Inflammatory macrophage treated with lipopolysaccharide for 1 hour (primary cell): ENCODE results near the gene ARSI.
"Not testable (repeated sequence)": the region's sequence is repeated elsewhere in the genome, so short reads cannot be mapped to it uniquely, and the experiment has no call there.

Source experiments
- DNase-seq, 2 donors: peaks; one replicate each; pipeline ENCODE4 v3.0.0-alpha.2; 2020 to 2022

The ARSI gene

GRCh38 chr5:150264667-150265603, 37.8 kb downstream of the ARSI start:
- DNase-seq, result no peak

DNA sequence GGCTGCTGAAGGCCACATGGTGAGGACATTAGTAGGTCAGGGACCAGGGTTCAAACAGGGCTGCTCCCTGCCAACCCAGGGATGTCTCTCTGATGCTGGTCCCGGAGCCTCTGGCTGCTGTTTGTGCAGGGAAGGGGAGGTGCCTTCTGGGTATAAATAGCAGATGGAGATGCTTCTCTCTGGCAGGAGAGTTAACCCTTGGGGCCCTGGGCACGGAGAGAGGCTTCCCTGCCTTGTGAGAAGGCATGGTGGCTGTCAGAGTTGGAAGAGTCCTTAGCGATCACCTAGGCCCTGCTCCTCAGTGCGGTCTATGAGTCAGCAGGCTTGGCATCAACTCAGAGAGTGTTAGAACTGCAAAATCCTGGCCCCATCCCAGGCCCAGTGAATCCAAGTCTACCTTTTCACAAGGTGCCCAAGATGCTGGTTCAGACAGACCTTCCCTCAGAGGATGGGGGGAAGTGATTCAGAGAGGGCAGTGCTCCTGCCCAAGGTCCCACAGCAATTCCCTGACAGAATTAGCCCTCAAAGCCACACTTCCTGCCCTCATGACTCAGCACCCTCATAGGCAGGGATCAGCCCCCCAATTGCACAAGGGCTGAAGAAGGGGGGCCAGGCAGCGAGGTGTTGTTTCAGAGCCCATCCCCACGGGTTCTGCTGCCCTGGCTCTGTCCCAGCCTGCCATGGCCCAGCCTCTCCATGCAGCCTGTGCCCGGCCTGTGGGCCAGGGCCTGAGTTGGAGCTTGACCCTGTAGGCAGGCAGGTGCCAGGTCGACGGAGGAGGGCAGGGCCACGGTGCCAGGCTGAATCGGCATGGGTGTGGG, 38.7 kb downstream of the ARSI start:
- DNase-seq, result no peak

GRCh38 chr5:150263375-150263775, 39.3 kb downstream of the ARSI start:
- no peak for DNase-seq

GRCh38 chr5:150262502-150262901, 40.2 kb downstream of the ARSI start:
- no peak for DNase-seq

GRCh38 chr5:150261231-150261630, 41.5 kb downstream of the ARSI start:
- no peak for DNase-seq

DNA sequence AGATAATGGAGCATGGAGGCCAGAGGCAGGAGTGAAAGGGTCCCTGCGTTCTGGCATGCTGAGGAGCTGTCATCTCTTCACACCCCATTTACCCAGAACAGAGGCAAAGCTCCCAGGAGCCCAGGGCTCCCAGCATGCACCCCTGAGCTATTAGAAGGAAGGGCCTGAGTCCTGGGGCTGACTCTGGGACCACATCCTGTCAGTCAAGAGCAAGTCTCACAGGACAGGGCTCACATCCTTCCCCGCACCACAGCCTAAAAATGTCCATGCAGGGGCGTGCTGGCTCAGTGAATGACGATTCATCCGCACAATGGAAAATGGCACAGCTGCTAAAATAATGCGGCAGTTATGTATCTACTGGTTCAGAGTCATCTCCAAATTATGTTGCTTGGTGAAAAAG, 44.6 kb downstream of the ARSI start:
- no peak for DNase-seq

- DNase-seq, result no peak
These were observed 45.3 kb downstream of the ARSI start for GRCh38 chr5:150257424-150257823.

- no peak for DNase-seq
These were observed 46.2 kb downstream of the ARSI start for GRCh38 chr5:150256410-150257064.

DNA sequence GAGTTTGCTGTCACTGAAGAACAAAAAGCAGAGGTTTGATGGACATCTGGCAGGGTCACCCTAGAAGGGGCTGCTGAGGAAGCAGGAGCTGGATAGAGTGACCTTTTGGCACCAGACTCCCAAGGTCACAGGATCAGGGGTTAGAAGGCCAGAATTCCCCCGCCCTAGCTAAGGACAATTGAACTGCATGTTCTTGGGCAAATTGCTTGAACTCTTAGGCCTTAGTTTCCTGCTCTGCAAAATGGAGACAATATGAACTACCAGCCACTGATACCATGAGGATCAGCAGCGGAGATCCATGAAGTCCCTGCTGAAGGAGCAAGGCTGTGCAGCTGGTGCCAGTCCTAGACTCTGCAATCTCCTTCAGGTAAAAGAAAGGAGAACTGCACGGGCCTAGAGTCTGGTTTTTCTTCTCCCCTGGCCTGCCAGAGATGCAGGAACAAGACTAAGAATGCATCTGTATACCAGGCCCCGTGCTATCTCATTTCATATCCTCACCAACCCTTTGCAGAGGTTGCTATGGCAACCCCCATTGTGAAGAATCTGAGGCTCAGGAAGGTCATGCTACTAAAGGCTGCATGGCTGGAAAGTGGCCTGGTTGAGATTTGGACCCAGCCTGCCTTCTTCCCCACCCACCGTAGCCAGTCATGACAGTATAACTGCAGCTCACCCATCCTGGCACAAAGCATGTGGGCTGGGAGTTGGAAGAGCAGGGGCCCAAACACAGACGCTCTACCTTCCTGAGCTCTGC, 46.9 kb downstream of the ARSI start:
- DNase-seq, result no peak

GRCh38 chr5:150254774-150255173, 47.9 kb downstream of the ARSI start:
- no peak for DNase-seq

- no peak for DNase-seq
These were observed 48.3 kb downstream of the ARSI start for GRCh38 chr5:150254363-150254762.

GRCh38 chr5:150253416-150254208, 49.1 kb downstream of the ARSI start:
- no peak for DNase-seq

DNA sequence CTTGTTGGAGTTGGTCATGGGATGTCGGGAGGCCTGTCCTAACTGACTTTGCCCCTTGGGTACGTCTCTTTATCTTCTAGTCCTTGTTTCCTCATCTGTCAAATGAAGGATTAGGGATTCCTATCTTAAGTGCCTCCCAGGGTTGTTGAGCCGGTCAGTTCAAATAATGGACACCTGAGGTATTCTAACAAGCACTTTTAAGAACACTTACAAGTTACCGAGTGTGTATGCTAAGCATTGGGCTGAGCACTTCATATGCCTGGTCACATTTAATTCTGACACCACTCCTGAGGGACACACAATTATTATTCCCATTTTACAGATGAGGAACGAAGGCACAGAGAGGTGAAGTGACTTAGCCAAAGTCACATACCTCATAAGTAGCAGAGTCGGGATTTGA, 50.2 kb downstream of the ARSI start:
- no peak for DNase-seq

- no peak for DNase-seq
These were observed 51.2 kb downstream of the ARSI start for GRCh38 chr5:150251504-150251903.

GRCh38 chr5:150249744-150250143, 53.0 kb downstream of the ARSI start:
- no peak for DNase-seq

DNA sequence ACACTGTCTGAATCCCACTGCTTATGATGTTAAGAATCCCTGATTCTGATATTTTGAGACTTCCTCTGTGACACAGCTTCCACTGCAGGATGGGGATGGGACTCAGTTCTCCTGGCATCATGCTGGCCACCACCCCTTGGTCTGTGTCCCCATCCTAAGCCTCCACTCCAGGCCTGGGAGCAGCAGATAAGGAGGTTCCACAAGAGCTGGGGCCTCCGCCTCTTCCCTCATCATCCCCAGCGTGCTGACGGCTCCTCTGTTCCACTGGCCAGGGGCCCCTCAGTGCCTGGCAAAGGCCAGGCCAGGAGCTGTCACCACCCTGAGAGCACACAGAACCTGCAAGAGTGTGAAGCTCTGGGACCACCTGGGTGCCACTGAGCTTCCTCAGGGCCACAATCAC, 53.8 kb downstream of the ARSI start:
- DNase-seq, result no peak

- not testable (repeated sequence) for DNase-seq
These were observed 54.2 kb downstream of the ARSI start for GRCh38 chr5:150248493-150248892.

GRCh38 chr5:150247726-150248125, 55.0 kb downstream of the ARSI start:
- no peak for DNase-seq

DNA sequence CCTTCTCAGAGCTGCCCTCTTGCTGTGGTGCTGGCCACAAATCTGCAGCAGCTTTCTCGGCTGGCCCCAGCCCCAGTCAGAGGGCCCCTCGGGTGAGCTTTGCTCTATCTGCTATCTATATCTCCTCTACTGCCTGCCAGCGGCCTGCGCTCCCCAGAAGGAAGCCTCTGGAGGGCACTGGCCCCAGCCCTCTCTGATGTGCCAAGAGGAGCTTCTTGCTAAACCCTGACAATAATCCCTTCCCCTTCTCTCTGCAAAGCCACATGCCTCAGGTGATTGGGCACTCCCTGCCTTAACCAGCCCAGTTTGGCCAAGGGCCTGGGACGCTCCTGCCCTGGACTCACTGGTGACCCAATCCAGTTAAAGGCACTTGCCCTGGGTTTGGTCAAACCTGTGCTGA, 55.9 kb downstream of the ARSI start:
- DNase-seq, result no peak

- no peak for DNase-seq
These were observed 56.3 kb downstream of the ARSI start for GRCh38 chr5:150246429-150246828.
